Measurements from ENCODE around the gene CST9. TPM values are rescaled to one million over a fixed set of nuclear protein-coding genes. Genes with fewer than 3 reads are reported as not detected.
A peak's percentile ranks its signal among the peaks of the same experiment; 100 is the strongest.

Gene CST9
- total and polyA plus RNA-seq, 2 of the 13 experiments (the other 11 are each of a cell fraction or from before 2014, with no cell fraction given), result 0.07 TPM; not detected in 1

- TF ChIP-seq ZNF687 (CRISPR knock-in tag; IDR thresholded peaks at IDR 0.05) (peak; percentile 90), GLI4 (CRISPR knock-in tag; IDR thresholded peaks at IDR 0.05; ENCODE audit: borderline replicate concordance) (peak; percentile 41; the same call in 1 of the 2 replicates), ETV5 (CRISPR knock-in tag; IDR thresholded peaks at IDR 0.05; ENCODE audit: borderline replicate concordance) (peak; percentile 9; the same call in 1 of the 2 replicates), KLF11 (CRISPR knock-in tag; IDR thresholded peaks at IDR 0.05) (no peak), TFAP4 (IDR thresholded peaks at IDR 0.05; ENCODE audit: borderline replicate concordance, low read depth) (peak; percentile 83; the same call in 1 of the 2 replicates), LBX2 (CRISPR knock-in tag; IDR thresholded peaks at IDR 0.05; ENCODE audit: borderline replicate concordance) (0 out of 2 replicates have a peak, but pooled peaks have one; percentile 51), ZNF292 (CRISPR knock-in tag; IDR thresholded peaks at IDR 0.05; ENCODE audit: borderline replicate concordance, low read depth) (peak; percentile 52; the same call in 1 of the 2 replicates), IRX3 (CRISPR knock-in tag; IDR thresholded peaks at IDR 0.05; ENCODE audit: borderline replicate concordance, low read depth) (0 out of 2 replicates have a peak, but pooled peaks have one; percentile 60), BCL6 (CRISPR knock-in tag; IDR thresholded peaks at IDR 0.05) (peak; percentile 45; the same call in 1 of the 2 replicates), AGO1 (IDR thresholded peaks at IDR 0.05; ENCODE audit: low read depth, low read length, poor library complexity, severe bottlenecking) (no peak), TERF1 (CRISPR knock-in tag; IDR thresholded peaks at IDR 0.05) (peak; percentile 59; the same call in 1 of the 2 replicates), HNRNPLL (IDR thresholded peaks at IDR 0.05; ENCODE audit: low read depth, low read length, poor library complexity, severe bottlenecking) (peak; percentile 32), NCOA2 (CRISPR knock-in tag; IDR thresholded peaks at IDR 0.05) (peak; percentile 32; the same call in 1 of the 2 replicates), NRL (CRISPR knock-in tag; IDR thresholded peaks at IDR 0.05; ENCODE audit: borderline replicate concordance) (0 out of 2 replicates have a peak, but pooled peaks have one; percentile 19), ETV6 (CRISPR knock-in tag; conservative IDR thresholded peaks at IDR 0.05) (no peak), ZNF20 (CRISPR knock-in tag; IDR thresholded peaks at IDR 0.05) (no peak), KDM4B (CRISPR knock-in tag; IDR thresholded peaks at IDR 0.05) (no peak), RBM39 (IDR thresholded peaks at IDR 0.05; ENCODE audit: low read depth, low read length, poor library complexity, severe bottlenecking) (peak; percentile 10)
- TF ChIP-seq, protein P1, sequence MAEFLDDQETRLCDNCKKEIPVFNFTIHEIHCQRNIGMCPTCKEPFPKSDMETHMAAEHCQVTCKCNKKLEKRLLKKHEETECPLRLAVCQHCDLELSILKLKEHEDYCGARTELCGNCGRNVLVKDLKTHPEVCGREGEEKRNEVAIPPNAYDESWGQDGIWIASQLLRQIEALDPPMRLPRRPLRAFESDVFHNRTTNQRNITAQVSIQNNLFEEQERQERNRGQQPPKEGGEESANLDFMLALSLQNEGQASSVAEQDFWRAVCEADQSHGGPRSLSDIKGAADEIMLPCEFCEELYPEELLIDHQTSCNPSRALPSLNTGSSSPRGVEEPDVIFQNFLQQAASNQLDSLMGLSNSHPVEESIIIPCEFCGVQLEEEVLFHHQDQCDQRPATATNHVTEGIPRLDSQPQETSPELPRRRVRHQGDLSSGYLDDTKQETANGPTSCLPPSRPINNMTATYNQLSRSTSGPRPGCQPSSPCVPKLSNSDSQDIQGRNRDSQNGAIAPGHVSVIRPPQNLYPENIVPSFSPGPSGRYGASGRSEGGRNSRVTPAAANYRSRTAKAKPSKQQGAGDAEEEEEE (CRISPR knock-in tag; IDR thresholded peaks at IDR 0.05; ENCODE audit: borderline replicate concordance), result peak; percentile 94; the same call in 1 of the 2 replicates
Observed at GRCh38 chr20:23586735-23587525, 18.8 kb downstream of the CST9 start (continued).

All from HepG2 (cell line).